PFSK-1 (cell line): ENCODE data around the gene SCARB1.

ENCODE experiments used
- POLR2AphosphoS5 ChIP-seq: IDR thresholded peaks from 2 replicates; pipeline ENCODE4 v1.6.1; 2012; ENCODE audit warnings: low read depth, mild to moderate bottlenecking, control low read depth, low read length, moderate library complexity
- REST ChIP-seq, 2 experiments: IDR thresholded peaks; 2 replicates each; pipeline versions ENCODE4 v1.6.1 to v1.8.0; 2011 to 2012; ENCODE audit warnings: low read depth in 2 of 2, low read length in 2 of 2, control low read depth in 1 of 2, inconsistent platforms in 1 of 2, mild to moderate bottlenecking in 1 of 2, moderate library complexity in 1 of 2; ENCODE audit not compliant: insufficient read depth in 1 of 2
- SIN3A ChIP-seq: IDR thresholded peaks from 2 replicates; pipeline ENCODE4 v1.6.1; 2012; ENCODE audit warnings: mild to moderate bottlenecking, low read length, moderate library complexity, borderline replicate concordance; ENCODE audit not compliant: insufficient read depth
- TAF1 ChIP-seq: IDR thresholded peaks from 2 replicates; pipeline ENCODE4 v1.6.1; 2012; ENCODE audit warnings: low read length, control low read depth, borderline replicate concordance; ENCODE audit not compliant: insufficient read depth

GRCh38 chr12:124816295-124816854 lies 47.3 kb downstream of the SCARB1 start:
- no peak for TF ChIP-seq REST (IDR thresholded peaks at IDR 0.05; ENCODE audit: insufficient read depth in 1 of 2, low read depth in 2 of 2, low read length in 2 of 2)
- no peak for TF ChIP-seq TAF1
- no peak for TF ChIP-seq POLR2AphosphoS5
- no peak for TF ChIP-seq SIN3A
